WTC11 (cell line): ENCODE measurements around the gene CHD9. TPM values are rescaled to one million over a fixed set of nuclear protein-coding genes. Genes with fewer than 3 reads are reported as not detected.

ENCODE experiments used
- AFF4 ChIP-seq: sonication (generic); formaldehyde crosslinking; IDR thresholded peaks from 2 replicates; pipeline ENCODE4 v1.8.1; 2023; ENCODE audit warnings: mild to moderate bottlenecking, missing genetic modification reagents, borderline replicate concordance
- ATF2 ChIP-seq: sonication (generic); formaldehyde crosslinking; IDR thresholded peaks from 2 replicates; pipeline ENCODE4 v1.8.1; 2022; ENCODE audit warnings: low read depth, missing genetic modification reagents, borderline replicate concordance
- CREM ChIP-seq: sonication (generic); formaldehyde crosslinking; IDR thresholded peaks from 2 replicates; pipeline ENCODE4 v1.8.1; 2022; ENCODE audit warnings: mild to moderate bottlenecking, missing genetic modification reagents, moderate library complexity
- FOXP1 ChIP-seq: sonication (generic); formaldehyde crosslinking; IDR thresholded peaks from 2 replicates; pipeline ENCODE4 v1.8.0; 2022; ENCODE audit warnings: missing genetic modification reagents, mild to moderate bottlenecking, moderate library complexity, borderline replicate concordance
- GABPB1 ChIP-seq: sonication (generic); formaldehyde crosslinking; IDR thresholded peaks from 2 replicates; pipeline ENCODE4 v1.8.1; 2023; ENCODE audit warnings: mild to moderate bottlenecking, missing genetic modification reagents
- HMGA2 ChIP-seq: fragments of 250-450 bp; sonication (Bioruptor Pico); IDR thresholded peaks from 2 replicates; pipeline ENCODE4 v1.4.0; 2021; ENCODE audit warnings: mild to moderate bottlenecking, moderate library complexity
- IRF2 ChIP-seq: sonication (generic); formaldehyde crosslinking; IDR thresholded peaks from 2 replicates; pipeline ENCODE4 v1.8.0; 2022; ENCODE audit warnings: low read depth, missing genetic modification reagents, borderline replicate concordance
- NR2C2 ChIP-seq: sonication (generic); formaldehyde crosslinking; IDR thresholded peaks from 2 replicates; pipeline ENCODE4 v1.8.0; 2022; ENCODE audit warnings: mild to moderate bottlenecking, missing genetic modification reagents
- PREB ChIP-seq: sonication (generic); formaldehyde crosslinking; IDR thresholded peaks from 2 replicates; pipeline ENCODE4 v1.8.1; 2022; ENCODE audit warnings: mild to moderate bottlenecking, missing genetic modification reagents, moderate library complexity, borderline replicate concordance
- RORB ChIP-seq: fragments of 250-450 bp; sonication (Bioruptor Pico); IDR thresholded peaks from 2 replicates; pipeline ENCODE4 v1.9.0; 2021; ENCODE audit warnings: mild to moderate bottlenecking
- SOX15 ChIP-seq: fragments of 250-450 bp; sonication (Bioruptor Pico); IDR thresholded peaks from 2 replicates; pipeline ENCODE4 v1.9.0; 2021; ENCODE audit warnings: mild to moderate bottlenecking
- ZBTB43 ChIP-seq: sonication (generic); formaldehyde crosslinking; IDR thresholded peaks from 2 replicates; pipeline ENCODE4 v1.8.1; 2023; ENCODE audit warnings: mild to moderate bottlenecking, missing genetic modification reagents
- ZNF138 ChIP-seq: sonication (generic); formaldehyde crosslinking; conservative IDR thresholded peaks from 2 replicates; pipeline ENCODE4 v1.8.1; 2022; ENCODE audit warnings: mild to moderate bottlenecking, moderate library complexity, missing genetic modification reagents
- ZNF416 ChIP-seq: fragments of 250-450 bp; sonication (Bioruptor Pico); IDR thresholded peaks from 2 replicates; pipeline ENCODE4 v1.9.0; 2021; ENCODE audit warnings: mild to moderate bottlenecking, inconsistent platforms
- total RNA-seq: library from RNA; stranded (reverse); gene quantifications from 3 replicates; pipeline ENCODE4 v1.2.3, GENCODE V29; 2021
- TF ChIP-seq, protein P1 (sequence below): sonication (generic); formaldehyde crosslinking; IDR thresholded peaks from 2 replicates; pipeline ENCODE4 v1.8.1; 2022; ENCODE audit warnings: low read depth, mild to moderate bottlenecking, moderate library complexity, missing genetic modification reagents, borderline replicate concordance
- TF ChIP-seq, protein P2 (sequence below): fragments of 250-450 bp; sonication (Bioruptor Pico); IDR thresholded peaks from 2 replicates; pipeline ENCODE4 v1.9.0; 2021; ENCODE audit warnings: mild to moderate bottlenecking, borderline replicate concordance
- TF ChIP-seq, protein P3 (sequence below): sonication (generic); formaldehyde crosslinking; IDR thresholded peaks from 2 replicates; pipeline ENCODE4 v1.8.1; 2023; ENCODE audit warnings: mild to moderate bottlenecking, missing genetic modification reagents, moderate library complexity
- TF ChIP-seq, protein P4 (sequence below): fragments of 250-450 bp; sonication (Bioruptor Pico); IDR thresholded peaks from 2 replicates; pipeline ENCODE4 v1.9.0; 2021; ENCODE audit warnings: moderate library complexity, mild to moderate bottlenecking, inconsistent platforms, borderline replicate concordance
- TF ChIP-seq, protein P5 (sequence below): sonication (generic); formaldehyde crosslinking; conservative IDR thresholded peaks from 2 replicates; pipeline ENCODE4 v1.8.1; 2023; ENCODE audit warnings: mild to moderate bottlenecking, low read depth, missing genetic modification reagents, moderate library complexity

The CHD9 gene
- total RNA-seq, 1 experiment from 2014 or later, result 31.3 TPM

- TF ChIP-seq RORB (no peak), ZBTB43 (peak; percentile 41; the same call in 1 of the 2 replicates), IRF2 (no peak), FOXP1 (CRISPR knock-in tag) (peak; percentile 79; the same call in 1 of the 2 replicates), ATF2 (no peak), AFF4 (CRISPR knock-in tag) (peak; percentile 82; the same call in 1 of the 2 replicates), ZNF416 (CRISPR knock-in tag) (no peak), ZNF138 (CRISPR knock-in tag) (0 out of 2 replicates have a peak, but pooled peaks have one; percentile 22), SOX15 (no peak), GABPB1 (CRISPR knock-in tag) (peak; percentile 83), HMGA2 (CRISPR knock-in tag) (no peak), PREB (CRISPR knock-in tag) (peak; percentile 79; the same call in 1 of the 2 replicates), NR2C2 (CRISPR knock-in tag) (no peak), CREM (0 out of 2 replicates have a peak, but pooled peaks have one; percentile 65)
- TF ChIP-seq, protein P1, sequence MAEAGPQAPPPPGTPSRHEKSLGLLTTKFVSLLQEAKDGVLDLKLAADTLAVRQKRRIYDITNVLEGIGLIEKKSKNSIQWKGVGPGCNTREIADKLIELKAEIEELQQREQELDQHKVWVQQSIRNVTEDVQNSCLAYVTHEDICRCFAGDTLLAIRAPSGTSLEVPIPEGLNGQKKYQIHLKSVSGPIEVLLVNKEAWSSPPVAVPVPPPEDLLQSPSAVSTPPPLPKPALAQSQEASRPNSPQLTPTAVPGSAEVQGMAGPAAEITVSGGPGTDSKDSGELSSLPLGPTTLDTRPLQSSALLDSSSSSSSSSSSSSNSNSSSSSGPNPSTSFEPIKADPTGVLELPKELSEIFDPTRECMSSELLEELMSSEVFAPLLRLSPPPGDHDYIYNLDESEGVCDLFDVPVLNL (CRISPR knock-in tag), result no peak
- TF ChIP-seq, protein P2, sequence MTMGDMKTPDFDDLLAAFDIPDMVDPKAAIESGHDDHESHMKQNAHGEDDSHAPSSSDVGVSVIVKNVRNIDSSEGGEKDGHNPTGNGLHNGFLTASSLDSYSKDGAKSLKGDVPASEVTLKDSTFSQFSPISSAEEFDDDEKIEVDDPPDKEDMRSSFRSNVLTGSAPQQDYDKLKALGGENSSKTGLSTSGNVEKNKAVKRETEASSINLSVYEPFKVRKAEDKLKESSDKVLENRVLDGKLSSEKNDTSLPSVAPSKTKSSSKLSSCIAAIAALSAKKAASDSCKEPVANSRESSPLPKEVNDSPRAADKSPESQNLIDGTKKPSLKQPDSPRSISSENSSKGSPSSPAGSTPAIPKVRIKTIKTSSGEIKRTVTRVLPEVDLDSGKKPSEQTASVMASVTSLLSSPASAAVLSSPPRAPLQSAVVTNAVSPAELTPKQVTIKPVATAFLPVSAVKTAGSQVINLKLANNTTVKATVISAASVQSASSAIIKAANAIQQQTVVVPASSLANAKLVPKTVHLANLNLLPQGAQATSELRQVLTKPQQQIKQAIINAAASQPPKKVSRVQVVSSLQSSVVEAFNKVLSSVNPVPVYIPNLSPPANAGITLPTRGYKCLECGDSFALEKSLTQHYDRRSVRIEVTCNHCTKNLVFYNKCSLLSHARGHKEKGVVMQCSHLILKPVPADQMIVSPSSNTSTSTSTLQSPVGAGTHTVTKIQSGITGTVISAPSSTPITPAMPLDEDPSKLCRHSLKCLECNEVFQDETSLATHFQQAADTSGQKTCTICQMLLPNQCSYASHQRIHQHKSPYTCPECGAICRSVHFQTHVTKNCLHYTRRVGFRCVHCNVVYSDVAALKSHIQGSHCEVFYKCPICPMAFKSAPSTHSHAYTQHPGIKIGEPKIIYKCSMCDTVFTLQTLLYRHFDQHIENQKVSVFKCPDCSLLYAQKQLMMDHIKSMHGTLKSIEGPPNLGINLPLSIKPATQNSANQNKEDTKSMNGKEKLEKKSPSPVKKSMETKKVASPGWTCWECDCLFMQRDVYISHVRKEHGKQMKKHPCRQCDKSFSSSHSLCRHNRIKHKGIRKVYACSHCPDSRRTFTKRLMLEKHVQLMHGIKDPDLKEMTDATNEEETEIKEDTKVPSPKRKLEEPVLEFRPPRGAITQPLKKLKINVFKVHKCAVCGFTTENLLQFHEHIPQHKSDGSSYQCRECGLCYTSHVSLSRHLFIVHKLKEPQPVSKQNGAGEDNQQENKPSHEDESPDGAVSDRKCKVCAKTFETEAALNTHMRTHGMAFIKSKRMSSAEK (CRISPR knock-in tag), result no peak
- TF ChIP-seq, protein P3, sequence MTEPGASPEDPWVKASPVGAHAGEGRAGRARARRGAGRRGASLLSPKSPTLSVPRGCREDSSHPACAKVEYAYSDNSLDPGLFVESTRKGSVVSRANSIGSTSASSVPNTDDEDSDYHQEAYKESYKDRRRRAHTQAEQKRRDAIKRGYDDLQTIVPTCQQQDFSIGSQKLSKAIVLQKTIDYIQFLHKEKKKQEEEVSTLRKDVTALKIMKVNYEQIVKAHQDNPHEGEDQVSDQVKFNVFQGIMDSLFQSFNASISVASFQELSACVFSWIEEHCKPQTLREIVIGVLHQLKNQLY (CRISPR knock-in tag), result no peak
- TF ChIP-seq, protein P4, sequence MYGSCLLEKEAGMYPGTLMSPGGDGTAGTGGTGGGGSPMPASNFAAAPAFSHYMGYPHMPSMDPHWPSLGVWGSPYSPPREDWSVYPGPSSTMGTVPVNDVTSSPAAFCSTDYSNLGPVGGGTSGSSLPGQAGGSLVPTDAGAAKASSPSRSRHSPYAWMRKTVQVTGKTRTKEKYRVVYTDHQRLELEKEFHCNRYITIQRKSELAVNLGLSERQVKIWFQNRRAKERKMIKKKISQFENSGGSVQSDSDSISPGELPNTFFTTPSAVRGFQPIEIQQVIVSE, result no peak
- TF ChIP-seq, protein P5, sequence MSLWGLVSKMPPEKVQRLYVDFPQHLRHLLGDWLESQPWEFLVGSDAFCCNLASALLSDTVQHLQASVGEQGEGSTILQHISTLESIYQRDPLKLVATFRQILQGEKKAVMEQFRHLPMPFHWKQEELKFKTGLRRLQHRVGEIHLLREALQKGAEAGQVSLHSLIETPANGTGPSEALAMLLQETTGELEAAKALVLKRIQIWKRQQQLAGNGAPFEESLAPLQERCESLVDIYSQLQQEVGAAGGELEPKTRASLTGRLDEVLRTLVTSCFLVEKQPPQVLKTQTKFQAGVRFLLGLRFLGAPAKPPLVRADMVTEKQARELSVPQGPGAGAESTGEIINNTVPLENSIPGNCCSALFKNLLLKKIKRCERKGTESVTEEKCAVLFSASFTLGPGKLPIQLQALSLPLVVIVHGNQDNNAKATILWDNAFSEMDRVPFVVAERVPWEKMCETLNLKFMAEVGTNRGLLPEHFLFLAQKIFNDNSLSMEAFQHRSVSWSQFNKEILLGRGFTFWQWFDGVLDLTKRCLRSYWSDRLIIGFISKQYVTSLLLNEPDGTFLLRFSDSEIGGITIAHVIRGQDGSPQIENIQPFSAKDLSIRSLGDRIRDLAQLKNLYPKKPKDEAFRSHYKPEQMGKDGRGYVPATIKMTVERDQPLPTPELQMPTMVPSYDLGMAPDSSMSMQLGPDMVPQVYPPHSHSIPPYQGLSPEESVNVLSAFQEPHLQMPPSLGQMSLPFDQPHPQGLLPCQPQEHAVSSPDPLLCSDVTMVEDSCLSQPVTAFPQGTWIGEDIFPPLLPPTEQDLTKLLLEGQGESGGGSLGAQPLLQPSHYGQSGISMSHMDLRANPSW (CRISPR knock-in tag), result no peak
Observed at GRCh38 chr16:53054670-53055485, at the start of gene CHD9 (continued).
